NB4 (cell line): ENCODE results near the gene FOLR2.

Experiments
- MYC ChIP-seq: IDR thresholded peaks from 2 replicates; pipeline ENCODE4 v1.6.1; 2011; ENCODE audit warnings: low read depth, low read length
- POLR2A ChIP-seq: IDR thresholded peaks from 2 replicates; pipeline ENCODE4 v1.6.1; 2011; ENCODE audit warnings: mild to moderate bottlenecking; ENCODE audit not compliant: insufficient read length; ENCODE audit errors: extremely low read depth
- TF ChIP-seq, protein P1 (sequence below): IDR thresholded peaks from one replicate; pipeline ENCODE4 v1.5.1; 2012; ENCODE audit warnings: low read depth, low read length
- TF ChIP-seq, protein P2 (sequence below): IDR thresholded peaks from 2 replicates; pipeline ENCODE4 v1.6.1; 2011; ENCODE audit warnings: low read depth, low read length

DNA sequence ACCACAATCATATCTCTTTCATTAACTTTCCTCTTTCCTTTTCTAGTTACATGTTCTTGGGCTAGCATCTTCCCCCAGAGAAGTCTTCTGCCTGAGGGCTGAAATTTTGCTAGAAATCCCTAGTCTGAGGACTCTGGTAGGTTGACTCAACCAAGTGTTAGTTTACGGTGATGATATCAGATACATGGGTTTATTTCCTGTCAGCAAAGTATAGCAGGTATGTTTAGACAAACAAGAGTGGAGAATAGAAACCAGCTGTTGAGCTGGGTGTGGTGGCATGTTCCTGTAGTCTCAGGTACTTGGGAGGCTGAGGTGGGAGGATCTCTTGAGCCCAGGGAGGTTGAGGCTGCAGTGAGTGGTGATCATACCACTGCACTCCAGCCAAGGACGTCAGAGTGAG is 13.4 kb upstream of the FOLR2 start:
- TF ChIP-seq POLR2A (no peak), MYC (no peak)
- TF ChIP-seq, protein P1, sequence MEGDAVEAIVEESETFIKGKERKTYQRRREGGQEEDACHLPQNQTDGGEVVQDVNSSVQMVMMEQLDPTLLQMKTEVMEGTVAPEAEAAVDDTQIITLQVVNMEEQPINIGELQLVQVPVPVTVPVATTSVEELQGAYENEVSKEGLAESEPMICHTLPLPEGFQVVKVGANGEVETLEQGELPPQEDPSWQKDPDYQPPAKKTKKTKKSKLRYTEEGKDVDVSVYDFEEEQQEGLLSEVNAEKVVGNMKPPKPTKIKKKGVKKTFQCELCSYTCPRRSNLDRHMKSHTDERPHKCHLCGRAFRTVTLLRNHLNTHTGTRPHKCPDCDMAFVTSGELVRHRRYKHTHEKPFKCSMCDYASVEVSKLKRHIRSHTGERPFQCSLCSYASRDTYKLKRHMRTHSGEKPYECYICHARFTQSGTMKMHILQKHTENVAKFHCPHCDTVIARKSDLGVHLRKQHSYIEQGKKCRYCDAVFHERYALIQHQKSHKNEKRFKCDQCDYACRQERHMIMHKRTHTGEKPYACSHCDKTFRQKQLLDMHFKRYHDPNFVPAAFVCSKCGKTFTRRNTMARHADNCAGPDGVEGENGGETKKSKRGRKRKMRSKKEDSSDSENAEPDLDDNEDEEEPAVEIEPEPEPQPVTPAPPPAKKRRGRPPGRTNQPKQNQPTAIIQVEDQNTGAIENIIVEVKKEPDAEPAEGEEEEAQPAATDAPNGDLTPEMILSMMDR, result no peak
- TF ChIP-seq, protein P2, sequence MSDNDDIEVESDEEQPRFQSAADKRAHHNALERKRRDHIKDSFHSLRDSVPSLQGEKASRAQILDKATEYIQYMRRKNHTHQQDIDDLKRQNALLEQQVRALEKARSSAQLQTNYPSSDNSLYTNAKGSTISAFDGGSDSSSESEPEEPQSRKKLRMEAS, result no peak
